Panc1 (cell line): ENCODE results near the gene OR51D1. TPM values are rescaled to one million over a fixed set of nuclear protein-coding genes. Genes with fewer than 3 reads are reported as not detected.
A peak's percentile ranks its signal among the peaks of the same experiment; 100 is the strongest.

Experiments used
- ATAC-seq: fragments of 200-7000 bp; cut with Tn5 transposase; 2 replicates; pipeline ENCODE4 v1.9.1; 2020; ENCODE audit warnings: mild to moderate bottlenecking, moderate library complexity
- Bru-seq: library from RNA; stranded (reverse); fragments of 400-500 nt; gene quantifications from one replicate; lab custom pipeline; 2021; lab: Mats Ljungman, UMichigan
- BruChase-seq, 2 experiments: library from RNA; stranded (reverse); fragments of 400-500 nt; gene quantifications; one replicate each; lab custom pipeline; 2021; lab: Mats Ljungman, UMichigan
- BruUV-seq: library from RNA; stranded (reverse); fragments of 400-500 nt; replicated peaks from 2 replicates; lab custom pipeline; 2021; lab: Mats Ljungman, UMichigan
- CTCF ChIA-PET: fragments of 300-600 bp; sonication (Branson Sonifier 250); formaldehyde crosslinking; loops from one replicate; lab custom pipeline; 2022; ENCODE audit warnings: antibody characterized with exemption; lab: Charles Lee
- POLR2A ChIA-PET: fragments of 300-600 bp; sonication (Branson Sonifier 250); formaldehyde crosslinking; loops from one replicate; lab custom pipeline; 2022; ENCODE audit warnings: antibody characterized with exemption; lab: Charles Lee
- DNase-seq: peaks from one replicate; pipeline ENCODE4 v3.0.0-alpha.2; 2010; ENCODE audit warnings: low read depth, low spot score
- H3K27ac ChIP-seq: 2 replicates; pipeline ENCODE4 v1.5.1; 2011; ENCODE audit warnings: mild to moderate bottlenecking, low read length, inconsistent platforms
- H3K27me3 ChIP-seq: fragments of 200-500 bp; sonication (Bioruptor generic); 2 replicates; pipeline ENCODE4 v1.6.0; 2014; ENCODE audit warnings: low read length, inconsistent platforms; ENCODE audit not compliant: control insufficient read depth, insufficient read depth
- H3K36me3 ChIP-seq: fragments of 200-500 bp; sonication (Bioruptor generic); 2 replicates; pipeline ENCODE4 v1.5.1; 2014; ENCODE audit warnings: inconsistent platforms, mild to moderate bottlenecking, low read length, moderate library complexity; ENCODE audit not compliant: control insufficient read depth, insufficient read depth
- H3K4me1 ChIP-seq: 2 replicates; pipeline ENCODE4 v1.5.1; 2011; ENCODE audit warnings: inconsistent platforms, mild to moderate bottlenecking, low read length, moderate library complexity; ENCODE audit not compliant: control insufficient read depth, insufficient read depth
- H3K4me3 ChIP-seq, 2 experiments: 2 replicates each; pipeline ENCODE4 v1.5.1; 2011 to 2012; ENCODE audit warnings: low read depth in 2 of 2, low read length in 2 of 2, mild to moderate bottlenecking in 2 of 2, inconsistent platforms in 1 of 2, moderate library complexity in 1 of 2
- H3K9me3 ChIP-seq: fragments of 200-500 bp; sonication (Bioruptor generic); 2 replicates; pipeline ENCODE4 v1.5.1; 2014; ENCODE audit warnings: low read depth, mild to moderate bottlenecking, inconsistent platforms, low read length, moderate library complexity; ENCODE audit not compliant: control insufficient read depth, insufficient read depth
- POLR2AphosphoS5 ChIP-seq: IDR thresholded peaks from 2 replicates; pipeline ENCODE4 v1.6.1; 2012; ENCODE audit warnings: mild to moderate bottlenecking, low read depth, low read length, moderate library complexity
- SIN3A ChIP-seq: IDR thresholded peaks from 2 replicates; pipeline ENCODE4 v1.6.1; 2012; ENCODE audit warnings: low read depth, mild to moderate bottlenecking, low read length, moderate library complexity, borderline replicate concordance; ENCODE audit not compliant: insufficient read depth
- TCF7L2 ChIP-seq: IDR thresholded peaks from 2 replicates; pipeline ENCODE4 v1.6.1; 2011; ENCODE audit warnings: mild to moderate bottlenecking, low read depth, low read length, inconsistent platforms
- in situ Hi-C: cut with HindIII; loops from 2 replicates; pipeline ENCODE4 v1.10.0; 2016; ENCODE audit warnings: low sequenced_read_pairs, low pct_unique_long_range_greater_than_20kb
- intact Hi-C: fragments of 100-400 bp; cut with micrococcal nuclease; formaldehyde crosslinking; loops from one replicate; pipeline ENCODE4 v1.10.0; 2022; ENCODE audit not compliant: unreplicated experiment
- long read RNA-seq: library from polyadenylated mRNA; unstranded; transcript quantifications from one replicate; pipeline ENCODE4 v2.0.0, GENCODE V29; 2021; ENCODE audit not compliant: unreplicated experiment
- polyA plus RNA-seq: library from polyadenylated mRNA; unstranded; fragments of >200 nt; gene quantifications from one replicate; pipeline ENCODE4 v1.2.1, GENCODE V29; 2012; ENCODE audit warnings: missing spikeins; ENCODE audit not compliant: insufficient read length
- total RNA-seq: library from RNA; stranded (reverse); gene quantifications from one replicate; pipeline ENCODE4 v1.2.1, GENCODE V29; 2021; ENCODE audit not compliant: unreplicated experiment
- TF ChIP-seq, protein P1 (sequence below), 2 experiments: IDR thresholded peaks; 2 replicates each; pipeline ENCODE4 v1.6.1; 2011 to 2012; ENCODE audit warnings: low read depth in 2 of 2, control low read depth in 1 of 2, low read length in 1 of 2, mild to moderate bottlenecking in 1 of 2, moderate library complexity in 1 of 2; ENCODE audit not compliant: insufficient read depth in 1 of 2
- TF ChIP-seq, protein P2 (sequence below): fragments of 450-650 bp; IDR thresholded peaks from 2 replicates; pipeline ENCODE4 v1.5.1; 2017; ENCODE audit warnings: mild to moderate bottlenecking

OR51D1 gene, protein sequence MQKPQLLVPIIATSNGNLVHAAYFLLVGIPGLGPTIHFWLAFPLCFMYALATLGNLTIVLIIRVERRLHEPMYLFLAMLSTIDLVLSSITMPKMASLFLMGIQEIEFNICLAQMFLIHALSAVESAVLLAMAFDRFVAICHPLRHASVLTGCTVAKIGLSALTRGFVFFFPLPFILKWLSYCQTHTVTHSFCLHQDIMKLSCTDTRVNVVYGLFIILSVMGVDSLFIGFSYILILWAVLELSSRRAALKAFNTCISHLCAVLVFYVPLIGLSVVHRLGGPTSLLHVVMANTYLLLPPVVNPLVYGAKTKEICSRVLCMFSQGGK
- total RNA-seq (not detected), Bru-seq, nascent RNA (not detected), BruChase-seq, experiment 1, labeled RNA remaining after a 2-hour chase (not detected), BruChase-seq, experiment 2, labeled RNA remaining after a 6-hour chase (not detected)
- not detected for polyA plus RNA-seq
- long read RNA-seq, result 0 reads

DNA sequence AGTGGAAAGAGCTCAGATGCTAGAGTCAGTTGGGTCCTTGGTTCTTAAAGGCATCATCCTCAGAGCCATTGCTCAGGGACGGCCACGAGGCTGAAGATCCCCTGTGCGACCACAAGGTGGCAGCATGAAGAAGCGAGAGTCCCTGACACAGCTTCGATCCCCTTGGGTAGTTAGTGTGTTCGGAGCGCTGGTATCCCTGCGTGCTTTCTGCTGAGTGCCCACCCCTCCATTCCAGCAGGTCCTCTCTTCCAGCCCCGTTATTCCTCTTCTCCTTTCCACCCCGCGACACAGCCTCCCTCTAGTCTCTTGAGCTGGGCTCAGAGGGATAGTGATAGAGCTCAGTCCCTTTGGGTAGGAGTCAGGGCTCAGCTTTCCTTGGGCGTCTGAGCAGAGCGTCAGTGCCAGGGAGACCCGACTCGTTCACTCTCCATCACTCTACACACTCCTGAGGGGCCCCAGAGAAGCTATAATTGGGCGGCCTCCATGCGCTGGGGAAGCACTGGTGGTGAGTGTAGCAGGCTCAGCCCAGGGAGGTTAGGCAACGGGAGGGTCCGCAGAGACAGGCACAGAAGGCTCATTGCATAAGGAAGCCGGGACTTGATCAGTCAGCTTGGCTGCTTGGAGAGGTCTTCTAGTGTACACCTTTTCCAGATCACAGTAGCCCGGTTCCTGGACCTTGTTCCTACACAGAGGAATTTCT lies at the start of gene OR51D1:
Gene OR51D1, plus strand, starts transcription at position 516 of the 700 bp plus-strand sequence. CDS start 2,314 bp downstream, outside the sequence.
- Histone ChIP-seq H3K4me1 (no peaks in the 10 kb centered on the region), H3K4me3 (peak within 1 kb of the TSS in 1 of 2 experiments; percentile 34; a peak in 2 of 4 replicates), H3K27ac (no peak within 1 kb of the TSS), H3K36me3 (no peaks in the 10 kb centered on the region), H3K9me3 (no peaks in the 10 kb centered on the region), H3K27me3 (peaks cover 6% of the 10 kb centered on the region; the same call in 1 of the 2 replicates)
- in situ Hi-C loops (no loop called here), intact Hi-C loops (loop anchor here (1.0 to 10.0 kb wide), 3 partner anchors 190 to 458 kb away; no protein-coding TSS in a partner anchor)
- CTCF ChIA-PET, result interaction anchor here (0.6 to 2.5 kb wide), 8 partner anchors 10 to 1007 kb away, joined by 3 to 13 read pairs (median 6); no protein-coding TSS in a partner anchor
- DNase-seq, result peak; percentile 75
- TF ChIP-seq, protein P1, sequence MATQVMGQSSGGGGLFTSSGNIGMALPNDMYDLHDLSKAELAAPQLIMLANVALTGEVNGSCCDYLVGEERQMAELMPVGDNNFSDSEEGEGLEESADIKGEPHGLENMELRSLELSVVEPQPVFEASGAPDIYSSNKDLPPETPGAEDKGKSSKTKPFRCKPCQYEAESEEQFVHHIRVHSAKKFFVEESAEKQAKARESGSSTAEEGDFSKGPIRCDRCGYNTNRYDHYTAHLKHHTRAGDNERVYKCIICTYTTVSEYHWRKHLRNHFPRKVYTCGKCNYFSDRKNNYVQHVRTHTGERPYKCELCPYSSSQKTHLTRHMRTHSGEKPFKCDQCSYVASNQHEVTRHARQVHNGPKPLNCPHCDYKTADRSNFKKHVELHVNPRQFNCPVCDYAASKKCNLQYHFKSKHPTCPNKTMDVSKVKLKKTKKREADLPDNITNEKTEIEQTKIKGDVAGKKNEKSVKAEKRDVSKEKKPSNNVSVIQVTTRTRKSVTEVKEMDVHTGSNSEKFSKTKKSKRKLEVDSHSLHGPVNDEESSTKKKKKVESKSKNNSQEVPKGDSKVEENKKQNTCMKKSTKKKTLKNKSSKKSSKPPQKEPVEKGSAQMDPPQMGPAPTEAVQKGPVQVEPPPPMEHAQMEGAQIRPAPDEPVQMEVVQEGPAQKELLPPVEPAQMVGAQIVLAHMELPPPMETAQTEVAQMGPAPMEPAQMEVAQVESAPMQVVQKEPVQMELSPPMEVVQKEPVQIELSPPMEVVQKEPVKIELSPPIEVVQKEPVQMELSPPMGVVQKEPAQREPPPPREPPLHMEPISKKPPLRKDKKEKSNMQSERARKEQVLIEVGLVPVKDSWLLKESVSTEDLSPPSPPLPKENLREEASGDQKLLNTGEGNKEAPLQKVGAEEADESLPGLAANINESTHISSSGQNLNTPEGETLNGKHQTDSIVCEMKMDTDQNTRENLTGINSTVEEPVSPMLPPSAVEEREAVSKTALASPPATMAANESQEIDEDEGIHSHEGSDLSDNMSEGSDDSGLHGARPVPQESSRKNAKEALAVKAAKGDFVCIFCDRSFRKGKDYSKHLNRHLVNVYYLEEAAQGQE (IDR thresholded peaks at IDR 0.05; ENCODE audit: insufficient read depth in 1 of 2, low read depth in 2 of 2, low read length in 1 of 2), result 0 out of 4 replicates have a peak, but pooled peaks of 1 of the 2 experiments have one; percentile 42
- no peak for TF ChIP-seq TCF7L2
- TF ChIP-seq, protein P2, sequence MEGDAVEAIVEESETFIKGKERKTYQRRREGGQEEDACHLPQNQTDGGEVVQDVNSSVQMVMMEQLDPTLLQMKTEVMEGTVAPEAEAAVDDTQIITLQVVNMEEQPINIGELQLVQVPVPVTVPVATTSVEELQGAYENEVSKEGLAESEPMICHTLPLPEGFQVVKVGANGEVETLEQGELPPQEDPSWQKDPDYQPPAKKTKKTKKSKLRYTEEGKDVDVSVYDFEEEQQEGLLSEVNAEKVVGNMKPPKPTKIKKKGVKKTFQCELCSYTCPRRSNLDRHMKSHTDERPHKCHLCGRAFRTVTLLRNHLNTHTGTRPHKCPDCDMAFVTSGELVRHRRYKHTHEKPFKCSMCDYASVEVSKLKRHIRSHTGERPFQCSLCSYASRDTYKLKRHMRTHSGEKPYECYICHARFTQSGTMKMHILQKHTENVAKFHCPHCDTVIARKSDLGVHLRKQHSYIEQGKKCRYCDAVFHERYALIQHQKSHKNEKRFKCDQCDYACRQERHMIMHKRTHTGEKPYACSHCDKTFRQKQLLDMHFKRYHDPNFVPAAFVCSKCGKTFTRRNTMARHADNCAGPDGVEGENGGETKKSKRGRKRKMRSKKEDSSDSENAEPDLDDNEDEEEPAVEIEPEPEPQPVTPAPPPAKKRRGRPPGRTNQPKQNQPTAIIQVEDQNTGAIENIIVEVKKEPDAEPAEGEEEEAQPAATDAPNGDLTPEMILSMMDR, result peak; percentile 97
- no TSS peak for BruUV-seq
- ATAC-seq, result peak; percentile 97
- POLR2A ChIA-PET, result no interaction called here

DNA sequence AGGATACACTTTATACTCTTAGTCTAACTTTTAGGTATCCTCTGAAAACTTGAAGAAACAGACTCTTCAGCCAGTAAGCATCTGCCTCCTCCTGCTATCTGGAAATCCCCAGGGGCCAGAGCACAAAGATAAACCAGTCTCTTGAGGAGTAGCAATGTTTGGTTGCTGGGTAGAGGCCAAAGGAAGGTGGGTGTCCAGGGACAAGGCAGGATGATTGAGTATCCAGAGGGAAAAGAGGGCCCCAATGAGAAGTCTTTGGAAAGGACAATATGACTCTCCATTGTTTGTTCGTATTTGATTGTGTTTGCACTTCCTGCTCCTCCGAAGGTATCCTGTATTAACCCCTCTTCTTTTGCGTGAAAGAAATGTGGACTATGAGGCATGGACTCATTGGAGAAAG lies 48.3 kb upstream of the OR51D1 start:
- no peaks in the 10 kb centered on the region for H3K36me3 ChIP-seq
- H3K4me1 ChIP-seq, result no peaks in the 10 kb centered on the region
- TF ChIP-seq, protein P1 (IDR thresholded peaks at IDR 0.05; ENCODE audit: insufficient read depth in 1 of 2, low read depth in 2 of 2, low read length in 1 of 2), result no peak
- TF ChIP-seq, protein P2, result no peak
- TF ChIP-seq SIN3A (no peak), TCF7L2 (no peak), POLR2AphosphoS5 (no peak)
- ATAC-seq (no peak), DNase-seq (no peak)
- intact Hi-C loops (no loop called here), in situ Hi-C loops (no loop called here)
- no peaks in the 10 kb centered on the region for H3K9me3 ChIP-seq
- no peak overlapping the region for H3K27ac ChIP-seq
- H3K27me3 ChIP-seq, result peaks cover 26% of the 10 kb centered on the region
- H3K4me3 ChIP-seq, result no peak overlapping the region
- CTCF ChIA-PET, result no interaction called here
- POLR2A ChIA-PET, result no interaction called here
- no TSS peak for BruUV-seq
